ENCODE measurements around the gene CATSPER1. TPM values are rescaled to one million over a fixed set of nuclear protein-coding genes. Genes with fewer than 3 reads are reported as not detected.
A peak's percentile ranks its signal among the peaks of the same experiment; 100 is the strongest.

CATSPER1 gene
- total RNA-seq, 1 donor from 2014 or later: not detected

DNA sequence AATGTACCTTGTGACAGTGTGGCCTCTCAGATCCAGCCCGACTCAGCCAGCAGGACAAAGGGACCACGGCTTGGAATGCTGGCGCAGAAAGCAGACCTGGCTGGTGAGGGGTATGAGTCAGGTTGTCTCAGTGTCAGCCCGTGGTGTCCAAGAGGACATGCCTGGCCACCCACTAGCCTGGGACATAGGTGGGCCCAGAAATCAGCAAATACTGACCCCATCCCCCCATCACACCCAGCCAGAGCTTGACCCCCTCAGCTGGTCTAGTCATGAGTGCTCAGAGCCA lies 19.4 kb downstream of the CATSPER1 start:
- no peak for DNase-seq (ENCODE audit: low spot score)
- peaks cover 22% of the 10 kb centered on the region for H3K27me3 ChIP-seq
- peak overlapping the region; percentile 48 for H3K4me3 Mint-ChIP-seq
- peak overlapping the region; percentile 4 for H3K4me2 ChIP-seq
- TF ChIP-seq EZH2phosphoT487 (IDR thresholded peaks at IDR 0.05): no peak
- no peak for TF ChIP-seq EZH2 (IDR thresholded peaks at IDR 0.05)
- TF ChIP-seq, protein P1, sequence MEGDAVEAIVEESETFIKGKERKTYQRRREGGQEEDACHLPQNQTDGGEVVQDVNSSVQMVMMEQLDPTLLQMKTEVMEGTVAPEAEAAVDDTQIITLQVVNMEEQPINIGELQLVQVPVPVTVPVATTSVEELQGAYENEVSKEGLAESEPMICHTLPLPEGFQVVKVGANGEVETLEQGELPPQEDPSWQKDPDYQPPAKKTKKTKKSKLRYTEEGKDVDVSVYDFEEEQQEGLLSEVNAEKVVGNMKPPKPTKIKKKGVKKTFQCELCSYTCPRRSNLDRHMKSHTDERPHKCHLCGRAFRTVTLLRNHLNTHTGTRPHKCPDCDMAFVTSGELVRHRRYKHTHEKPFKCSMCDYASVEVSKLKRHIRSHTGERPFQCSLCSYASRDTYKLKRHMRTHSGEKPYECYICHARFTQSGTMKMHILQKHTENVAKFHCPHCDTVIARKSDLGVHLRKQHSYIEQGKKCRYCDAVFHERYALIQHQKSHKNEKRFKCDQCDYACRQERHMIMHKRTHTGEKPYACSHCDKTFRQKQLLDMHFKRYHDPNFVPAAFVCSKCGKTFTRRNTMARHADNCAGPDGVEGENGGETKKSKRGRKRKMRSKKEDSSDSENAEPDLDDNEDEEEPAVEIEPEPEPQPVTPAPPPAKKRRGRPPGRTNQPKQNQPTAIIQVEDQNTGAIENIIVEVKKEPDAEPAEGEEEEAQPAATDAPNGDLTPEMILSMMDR (IDR thresholded peaks at IDR 0.05): no peak
- H3K9ac ChIP-seq: no peak overlapping the region
- H2AFZ ChIP-seq (replicated peaks): no peak overlapping the region
- peaks cover 6% of the 10 kb centered on the region for H4K20me1 ChIP-seq (ENCODE audit: low read depth)
- H3K4me3 ChIP-seq: no peak overlapping the region
- H3K4me1 ChIP-seq: peaks cover 13% of the 10 kb centered on the region
- H3K27me3 Mint-ChIP-seq (ENCODE audit: insufficient read depth, low read depth): peaks cover 13% of the 10 kb centered on the region
- H3K27ac Mint-ChIP-seq: peak overlapping the region; percentile 33
- H3K9me3 Mint-ChIP-seq: no peaks in the 10 kb centered on the region
- peaks cover 30% of the 10 kb centered on the region for H3F3A ChIP-seq (ENCODE audit: low read depth)
- no peak overlapping the region for H3K27ac ChIP-seq
- H3K4me1 Mint-ChIP-seq: peaks cover 19% of the 10 kb centered on the region
- H3K36me3 Mint-ChIP-seq: peaks cover 12% of the 10 kb centered on the region
- peaks cover 17% of the 10 kb centered on the region for H3K79me2 ChIP-seq (ENCODE audit: low read depth)
- no peaks in the 10 kb centered on the region for H3K9me3 ChIP-seq (ENCODE audit: low read depth)
- no peaks in the 10 kb centered on the region for H3K36me3 ChIP-seq

DNA sequence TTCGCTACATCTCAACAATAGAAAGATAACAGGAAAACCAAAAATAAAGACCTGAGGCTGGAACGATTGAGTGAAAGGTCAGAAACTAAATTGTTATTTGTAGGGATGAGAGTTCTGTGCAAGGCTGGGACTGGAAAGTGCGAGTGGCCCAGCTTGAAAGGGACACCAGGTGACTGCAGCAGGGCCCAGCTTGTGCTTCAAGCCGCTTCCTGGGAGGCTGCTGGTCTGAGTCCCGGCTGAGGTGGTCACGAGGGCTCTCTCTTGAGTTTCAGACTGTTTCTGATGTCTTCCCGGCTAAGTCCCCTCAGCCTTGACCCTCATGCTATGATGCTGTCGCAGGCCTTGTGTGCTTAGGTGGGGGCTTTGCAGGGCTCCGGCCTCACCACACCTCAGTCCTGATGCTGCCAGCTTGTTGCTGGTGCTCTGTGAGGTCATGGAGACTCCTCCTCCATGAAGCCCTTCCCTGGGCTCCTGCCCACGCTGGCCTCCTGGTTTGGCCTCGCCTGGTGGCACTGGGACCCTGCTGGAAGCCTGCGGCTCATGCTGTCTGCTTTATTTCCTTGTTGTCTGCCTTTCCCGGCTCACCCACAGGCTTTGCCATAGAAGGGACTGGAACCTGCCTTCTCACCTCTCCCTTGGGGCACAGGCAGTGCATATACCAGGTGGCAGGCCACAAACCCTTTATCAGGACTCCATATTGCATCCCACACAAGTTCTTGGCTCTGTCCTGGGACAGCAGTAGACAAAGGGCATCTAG lies 20.0 kb downstream of the CATSPER1 start:
- Mint-ChIP-seq H3K9me3 (no peaks in the 10 kb centered on the region), H3K4me3 (peak overlapping the region; percentile 48)

DNA sequence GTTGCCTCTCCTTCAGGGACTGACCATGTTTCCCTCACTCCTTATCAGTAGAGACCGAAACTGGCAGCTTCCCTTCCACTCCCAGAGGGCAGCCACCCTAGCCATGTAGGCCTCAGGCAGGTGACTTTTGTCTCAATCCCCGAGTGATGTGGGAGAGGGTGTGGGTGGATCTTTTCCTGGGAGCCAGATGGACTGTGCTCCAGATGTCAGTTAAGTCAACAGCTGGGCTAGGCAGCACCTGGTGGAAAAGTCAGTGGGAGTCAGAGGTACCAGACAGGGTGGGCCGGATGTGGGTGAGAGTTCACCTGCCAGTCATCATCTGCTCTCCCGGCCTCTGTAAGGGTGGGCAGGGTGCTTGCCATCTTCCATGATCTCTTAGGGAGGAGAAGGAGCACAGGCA lies 22.1 kb downstream of the CATSPER1 start:
- H3K36me3 Mint-ChIP-seq: peaks cover 18% of the 10 kb centered on the region
- Histone ChIP-seq H3K27me3 (no peaks in the 10 kb centered on the region), H3F3A (ENCODE audit: low read depth) (peaks cover 34% of the 10 kb centered on the region), H3K4me1 (peaks cover 15% of the 10 kb centered on the region), H3K4me2 (no peak overlapping the region), H3K79me2 (ENCODE audit: low read depth) (peaks cover 38% of the 10 kb centered on the region), H3K9ac (no peak overlapping the region), H3K27ac (no peak overlapping the region), H4K20me1 (ENCODE audit: low read depth) (peaks cover 6% of the 10 kb centered on the region), H3K9me3 (ENCODE audit: low read depth) (no peaks in the 10 kb centered on the region), H2AFZ (replicated peaks) (no peak overlapping the region), H3K36me3 (peaks cover 4% of the 10 kb centered on the region), H3K4me3 (no peak overlapping the region)
- TF ChIP-seq EZH2phosphoT487 (IDR thresholded peaks at IDR 0.05): no peak
- H3K27ac Mint-ChIP-seq: no peak overlapping the region
- H3K9me3 Mint-ChIP-seq: no peaks in the 10 kb centered on the region
- no peak for DNase-seq (ENCODE audit: low spot score)
- H3K4me3 Mint-ChIP-seq: peak overlapping the region; percentile 100
- peaks cover 14% of the 10 kb centered on the region for H3K27me3 Mint-ChIP-seq (ENCODE audit: insufficient read depth, low read depth)
- H3K4me1 Mint-ChIP-seq: peaks cover 30% of the 10 kb centered on the region

More for the DNA sequence above, 20.0 kb downstream of the CATSPER1 start:
- peak overlapping the region; percentile 33 for H3K27ac Mint-ChIP-seq
- Histone ChIP-seq H3K4me3 (no peak overlapping the region), H3K27ac (no peak overlapping the region), H3K36me3 (no peaks in the 10 kb centered on the region), H2AFZ (replicated peaks) (no peak overlapping the region), H4K20me1 (ENCODE audit: low read depth) (peaks cover 6% of the 10 kb centered on the region), H3F3A (ENCODE audit: low read depth) (peaks cover 34% of the 10 kb centered on the region), H3K4me1 (peaks cover 13% of the 10 kb centered on the region), H3K79me2 (ENCODE audit: low read depth) (peaks cover 22% of the 10 kb centered on the region), H3K27me3 (peaks cover 17% of the 10 kb centered on the region), H3K4me2 (no peak overlapping the region), H3K9me3 (ENCODE audit: low read depth) (no peaks in the 10 kb centered on the region), H3K9ac (no peak overlapping the region)
- TF ChIP-seq EZH2phosphoT487 (IDR thresholded peaks at IDR 0.05) (no peak), EZH2 (IDR thresholded peaks at IDR 0.05) (no peak)
- TF ChIP-seq, protein P1 (IDR thresholded peaks at IDR 0.05): no peak
- peaks cover 11% of the 10 kb centered on the region for H3K27me3 Mint-ChIP-seq (ENCODE audit: insufficient read depth, low read depth)
- peaks cover 12% of the 10 kb centered on the region for H3K36me3 Mint-ChIP-seq
- H3K4me1 Mint-ChIP-seq: peaks cover 23% of the 10 kb centered on the region
- DNase-seq (ENCODE audit: low spot score): no peak

DNA sequence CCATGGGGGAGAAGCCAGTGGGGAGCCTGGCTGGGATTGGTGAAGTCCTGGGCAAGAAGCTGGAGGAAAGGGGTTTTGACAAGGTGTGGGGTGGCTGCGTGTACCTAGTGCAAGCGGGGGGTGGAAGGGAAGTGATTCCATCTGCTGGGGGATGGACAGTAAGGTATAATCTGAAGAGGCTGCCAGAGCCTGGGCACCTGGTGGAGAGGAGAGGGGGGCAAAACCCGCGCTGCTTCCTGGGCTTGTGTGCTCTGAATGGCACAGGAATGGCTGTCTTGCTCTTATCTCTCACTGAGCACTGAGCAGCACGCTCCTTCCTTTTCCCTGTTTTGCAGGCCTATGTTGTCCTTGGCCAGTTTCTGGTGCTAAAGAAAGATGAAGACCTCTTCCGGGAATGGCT lies 23.0 kb downstream of the CATSPER1 start:
- Histone ChIP-seq H4K20me1 (ENCODE audit: low read depth) (peaks cover 6% of the 10 kb centered on the region), H3K79me2 (ENCODE audit: low read depth) (peaks cover 38% of the 10 kb centered on the region), H3K9ac (peak overlapping the region; percentile 86), H3K4me2 (peak overlapping the region; percentile 83), H3F3A (ENCODE audit: low read depth) (peaks cover 34% of the 10 kb centered on the region), H3K27ac (no peak overlapping the region), H3K4me3 (peak overlapping the region; percentile 80), H2AFZ (replicated peaks) (no peak overlapping the region), H3K4me1 (peaks cover 15% of the 10 kb centered on the region), H3K9me3 (ENCODE audit: low read depth) (no peaks in the 10 kb centered on the region), H3K27me3 (no peaks in the 10 kb centered on the region), H3K36me3 (peaks cover 4% of the 10 kb centered on the region)
- peaks cover 30% of the 10 kb centered on the region for H3K4me1 Mint-ChIP-seq
- TF ChIP-seq EZH2phosphoT487 (IDR thresholded peaks at IDR 0.05): no peak
- no peak for TF ChIP-seq EZH2 (IDR thresholded peaks at IDR 0.05)
- TF ChIP-seq, protein P1 (IDR thresholded peaks at IDR 0.05): no peak
- peak overlapping the region; percentile 100 for H3K4me3 Mint-ChIP-seq
- no peaks in the 10 kb centered on the region for H3K9me3 Mint-ChIP-seq
- peaks cover 22% of the 10 kb centered on the region for H3K36me3 Mint-ChIP-seq
- no peak for DNase-seq (ENCODE audit: low spot score)
- peak overlapping the region; percentile 79 for H3K27ac Mint-ChIP-seq
- peaks cover 14% of the 10 kb centered on the region for H3K27me3 Mint-ChIP-seq (ENCODE audit: insufficient read depth, low read depth)

All from neural progenitor cell (in vitro differentiated cells).